Retinal pigment epithelial cell (primary cell): ENCODE results near the gene MBNL1.
A peak's percentile ranks its signal among the peaks of the same experiment; 100 is the strongest.

Experiments
- DNase-seq: peaks from one replicate; pipeline ENCODE4 v3.0.0-alpha.2; 2010; ENCODE audit warnings: low read depth
- H3K4me3 ChIP-seq: 2 replicates; pipeline ENCODE4 v1.5.1; 2011; ENCODE audit warnings: mild to moderate bottlenecking, low read length, control low read depth, moderate library complexity
- TF ChIP-seq, protein P1 (sequence below): conservative IDR thresholded peaks from 2 replicates; pipeline ENCODE4 v1.5.1; 2011; ENCODE audit warnings: low read depth, low read length, control low read depth, inconsistent platforms

The MBNL1 gene, protein sequence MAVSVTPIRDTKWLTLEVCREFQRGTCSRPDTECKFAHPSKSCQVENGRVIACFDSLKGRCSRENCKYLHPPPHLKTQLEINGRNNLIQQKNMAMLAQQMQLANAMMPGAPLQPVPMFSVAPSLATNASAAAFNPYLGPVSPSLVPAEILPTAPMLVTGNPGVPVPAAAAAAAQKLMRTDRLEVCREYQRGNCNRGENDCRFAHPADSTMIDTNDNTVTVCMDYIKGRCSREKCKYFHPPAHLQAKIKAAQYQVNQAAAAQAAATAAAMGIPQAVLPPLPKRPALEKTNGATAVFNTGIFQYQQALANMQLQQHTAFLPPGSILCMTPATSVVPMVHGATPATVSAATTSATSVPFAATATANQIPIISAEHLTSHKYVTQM

DNA sequence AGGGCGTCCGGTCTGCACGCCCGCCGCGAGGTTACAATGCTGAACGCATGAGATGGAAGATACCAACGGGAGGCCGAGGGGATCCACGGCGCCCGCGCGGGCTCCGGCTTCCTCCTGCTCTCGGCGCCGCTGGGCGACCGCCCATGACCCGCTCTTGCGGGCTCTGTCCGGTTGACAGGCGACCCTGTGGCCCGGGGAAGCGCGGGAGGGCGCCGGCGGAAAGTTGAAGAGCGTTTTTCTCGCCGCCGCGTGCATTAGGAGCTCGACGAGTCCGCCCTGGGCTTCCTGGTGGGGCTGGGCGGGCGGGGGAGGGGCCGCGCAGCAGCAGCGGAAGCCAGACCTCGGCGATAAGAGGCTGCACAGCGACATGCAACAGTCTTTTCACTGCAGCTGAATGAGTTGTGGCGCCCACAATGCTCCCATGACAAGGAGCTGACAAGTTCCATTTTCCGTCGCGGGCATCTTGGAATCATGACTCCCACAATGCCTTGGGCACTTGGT, at the start of gene MBNL1:
MBNL1 (plus strand) TSS at position 375 of the 501 bp plus-strand sequence. CDS start 31,265 bp downstream, outside the sequence.
- TF ChIP-seq, protein P1, sequence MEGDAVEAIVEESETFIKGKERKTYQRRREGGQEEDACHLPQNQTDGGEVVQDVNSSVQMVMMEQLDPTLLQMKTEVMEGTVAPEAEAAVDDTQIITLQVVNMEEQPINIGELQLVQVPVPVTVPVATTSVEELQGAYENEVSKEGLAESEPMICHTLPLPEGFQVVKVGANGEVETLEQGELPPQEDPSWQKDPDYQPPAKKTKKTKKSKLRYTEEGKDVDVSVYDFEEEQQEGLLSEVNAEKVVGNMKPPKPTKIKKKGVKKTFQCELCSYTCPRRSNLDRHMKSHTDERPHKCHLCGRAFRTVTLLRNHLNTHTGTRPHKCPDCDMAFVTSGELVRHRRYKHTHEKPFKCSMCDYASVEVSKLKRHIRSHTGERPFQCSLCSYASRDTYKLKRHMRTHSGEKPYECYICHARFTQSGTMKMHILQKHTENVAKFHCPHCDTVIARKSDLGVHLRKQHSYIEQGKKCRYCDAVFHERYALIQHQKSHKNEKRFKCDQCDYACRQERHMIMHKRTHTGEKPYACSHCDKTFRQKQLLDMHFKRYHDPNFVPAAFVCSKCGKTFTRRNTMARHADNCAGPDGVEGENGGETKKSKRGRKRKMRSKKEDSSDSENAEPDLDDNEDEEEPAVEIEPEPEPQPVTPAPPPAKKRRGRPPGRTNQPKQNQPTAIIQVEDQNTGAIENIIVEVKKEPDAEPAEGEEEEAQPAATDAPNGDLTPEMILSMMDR, result no peak
- peak within 1 kb of the TSS; percentile 87 for H3K4me3 ChIP-seq
- DNase-seq, result peak; percentile 34

DNA sequence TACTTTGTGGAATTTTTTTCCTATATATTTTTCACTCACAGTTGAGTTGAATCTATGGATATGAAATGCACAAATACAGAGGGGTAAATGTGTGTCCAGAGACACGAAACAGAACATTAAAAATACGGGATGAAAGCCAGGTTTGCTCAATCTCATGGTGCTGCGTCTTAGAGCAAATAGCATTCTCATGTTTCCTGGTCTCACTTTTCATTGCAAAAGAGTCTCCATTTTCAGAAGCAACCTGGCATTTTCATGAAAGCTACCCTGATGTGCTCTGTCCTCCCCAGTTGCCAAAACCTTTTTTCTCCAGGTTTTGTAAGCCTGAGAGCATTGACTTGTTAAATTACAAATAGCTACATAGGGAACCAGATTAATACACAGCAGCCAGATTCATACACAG, 49.5 kb upstream of the MBNL1 start:
- TF ChIP-seq, protein P1, result no peak
- no peak overlapping the region for H3K4me3 ChIP-seq
- DNase-seq, result no peak

DNA sequence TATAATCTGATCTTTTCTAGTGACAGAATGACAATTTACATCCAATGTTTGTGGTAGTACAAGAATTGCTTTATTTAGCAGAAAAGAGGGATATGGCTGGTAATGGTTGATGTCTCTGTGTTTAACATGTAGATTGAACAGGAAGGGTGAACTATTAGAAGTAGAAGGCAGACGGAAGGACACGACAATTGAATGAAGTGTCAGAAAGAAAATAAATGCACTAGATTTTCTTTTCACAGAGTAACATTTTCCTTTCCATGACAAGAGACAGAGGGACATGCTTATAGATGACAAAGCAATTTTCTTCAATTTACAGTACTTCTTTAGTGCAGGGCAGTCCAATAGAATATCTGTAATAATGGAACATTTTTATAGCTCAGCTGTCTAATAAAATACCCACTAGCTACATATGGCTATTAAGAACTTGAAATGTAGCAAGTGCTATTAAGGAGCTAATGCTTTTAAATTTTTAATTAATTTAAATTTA, 48.9 kb upstream of the MBNL1 start:
- DNase-seq, result no peak
- H3K4me3 ChIP-seq, result no peak overlapping the region
- TF ChIP-seq, protein P1, result no peak

DNA sequence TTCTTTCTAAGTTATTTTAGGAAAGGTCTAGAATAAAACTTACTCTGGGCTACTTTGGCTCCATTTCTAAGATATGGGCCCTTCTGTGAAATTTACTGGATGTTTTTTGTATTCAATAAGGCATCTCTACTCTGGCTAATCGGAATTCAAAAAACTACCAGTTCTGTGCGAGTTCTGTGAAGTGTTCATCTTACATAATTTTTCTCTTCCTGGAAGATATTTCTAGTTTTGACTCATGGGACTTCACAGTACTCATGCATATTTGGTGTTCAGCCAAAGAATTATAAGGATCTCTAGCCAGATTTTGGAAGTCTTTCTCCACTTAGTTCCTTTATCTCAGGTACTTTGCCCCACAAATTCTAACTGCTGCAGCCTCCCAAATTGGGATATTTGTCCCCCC, 46.4 kb upstream of the MBNL1 start:
- DNase-seq, result no peak
- TF ChIP-seq, protein P1, result no peak
- H3K4me3 ChIP-seq, result no peak overlapping the region

DNA sequence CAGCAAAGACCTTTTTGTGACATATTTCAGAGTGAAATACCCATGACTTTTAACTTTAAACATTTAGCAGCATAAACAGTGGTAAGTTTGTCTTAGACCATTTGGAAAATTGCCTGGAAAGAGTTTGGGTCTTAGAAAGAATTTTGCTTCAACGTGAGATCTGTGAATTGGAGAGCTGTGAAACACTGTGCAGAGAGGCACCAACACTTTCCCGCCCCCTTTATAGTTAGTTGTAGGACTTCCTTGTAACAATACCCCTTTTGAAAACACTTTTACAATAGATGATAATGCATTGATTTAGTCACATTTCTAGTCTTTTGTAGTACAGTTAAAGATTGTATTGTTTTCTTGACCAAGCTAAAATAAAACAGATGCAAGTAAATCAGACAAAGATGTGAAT, 43.5 kb upstream of the MBNL1 start:
- TF ChIP-seq, protein P1, result no peak
- no peak for DNase-seq
- H3K4me3 ChIP-seq, result no peak overlapping the region

DNA sequence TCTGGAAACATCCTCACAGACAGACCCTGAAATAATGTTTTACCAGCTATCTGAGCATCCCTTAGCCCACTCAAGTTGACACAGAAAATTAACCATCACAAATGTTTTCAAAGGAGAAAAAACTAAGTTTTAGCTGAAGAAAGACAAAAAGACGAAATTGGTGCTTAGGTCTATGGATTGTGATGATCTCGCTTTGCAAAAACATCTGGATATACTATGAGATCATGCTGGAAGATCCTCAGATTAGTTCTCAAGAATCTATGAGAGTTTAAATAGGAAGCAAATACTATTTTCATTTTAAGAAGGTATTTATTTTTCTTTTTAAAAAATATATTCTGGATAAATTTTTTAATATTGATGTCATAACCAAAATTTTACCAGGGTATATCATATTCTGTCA, 42.6 kb upstream of the MBNL1 start:
- TF ChIP-seq, protein P1, result no peak
- no peak overlapping the region for H3K4me3 ChIP-seq
- DNase-seq, result no peak

DNA sequence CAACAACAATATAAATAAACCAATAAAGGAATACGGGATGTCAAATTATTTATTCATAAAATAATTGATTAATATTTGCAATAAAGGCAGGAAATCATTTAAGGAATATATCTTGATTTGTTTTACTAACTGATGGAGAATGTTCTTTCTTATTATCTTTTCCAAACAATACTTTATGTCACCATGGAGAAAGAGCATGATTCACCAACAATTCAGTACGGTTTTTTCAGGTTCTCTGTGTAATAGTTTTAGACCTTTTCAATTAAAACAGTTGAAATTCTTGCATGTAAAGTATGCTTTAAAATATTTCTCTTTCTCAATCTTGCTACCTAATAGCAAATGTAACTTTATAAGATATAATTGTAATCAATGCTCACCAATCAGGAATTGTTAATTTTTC, 41.7 kb upstream of the MBNL1 start:
- H3K4me3 ChIP-seq, result no peak overlapping the region
- TF ChIP-seq, protein P1, result no peak
- no peak for DNase-seq
